Esophagus squamous epithelium (tissue), 5 donors: ENCODE data around the gene WASHC2A. TPM values are rescaled to one million over a fixed set of nuclear protein-coding genes. Genes with fewer than 3 reads are reported as not detected.
"Not testable (repeated sequence)": the region's sequence is repeated elsewhere in the genome, so short reads cannot be mapped to it uniquely, and the experiment has no call there.

Source experiments
- DNase-seq: peaks from one replicate; lab custom pipeline; 2025; lab: John Stamatoyannopoulos, UW
- H3K27ac ChIP-seq, 4 donors: fragments of 200-600 bp; sonication (generic); one replicate each; pipeline ENCODE4 v1.5.1; 2016 to 2019; ENCODE audit warnings: mild to moderate bottlenecking in 1 of 4
- H3K27me3 ChIP-seq, 4 donors: fragments of 200-600 bp; sonication (generic); 1 replicate in 3 of 4; 2 replicates in 1 of 4; pipeline versions ENCODE4 v1.5.1 to v1.6.0; 2017 to 2021; ENCODE audit warnings: antibody characterized with exemption in 1 of 4
- H3K36me3 ChIP-seq, 3 donors: fragments of 200-600 bp; sonication (generic); one replicate each; pipeline ENCODE4 v1.5.1; 2016 to 2019
- H3K4me1 ChIP-seq, 3 donors: fragments of 200-600 bp; sonication (generic); one replicate each; pipeline ENCODE4 v1.5.1; 2017 to 2019
- H3K4me3 ChIP-seq, 4 donors: fragments of 200-600 bp; sonication (generic); 1 replicate in 3 of 4; 2 replicates in 1 of 4; pipeline ENCODE4 v1.5.1; 2016 to 2019; ENCODE audit warnings: mild to moderate bottlenecking in 2 of 4, moderate library complexity in 1 of 4
- H3K9me3 ChIP-seq, 3 donors: fragments of 200-600 bp; sonication (generic); one replicate each; pipeline ENCODE4 v1.5.1; 2016 to 2019
- POLR2A ChIP-seq, 4 donors: fragments of 450-650 bp; IDR thresholded peaks; one replicate each; pipeline ENCODE4 v1.6.1; 2017; ENCODE audit warnings: antibody characterized with exemption in 4 of 4, mild to moderate bottlenecking in 4 of 4, moderate library complexity in 3 of 4
- WGBS, 2 donors: methylation state at CpG; one replicate each; pipeline ENCODE4 v1.1.5; 2018; 5-methylcytosine and 5-hydroxymethylcytosine counted together
- intact Hi-C: fragments of 100-400 bp; cut with DNase I; formaldehyde crosslinking; loops from one replicate; pipeline ENCODE4 v1.15.0; 2022
- total RNA-seq, 4 donors: library from RNA; depleted of rRNA; stranded (reverse); fragments of >200 nt; gene quantifications; one replicate each; pipeline ENCODE4 v1.1.0, GENCODE V29; 2016
- TF ChIP-seq, protein P1 (sequence below), 6 experiments: fragments of 450-650 bp in 4 of 6; fragments of 200-600 bp in 2 of 6; sonication (generic) in 2 of 6; IDR thresholded peaks; one replicate each; pipeline ENCODE4 v1.5.1; 2016 to 2019; ENCODE audit warnings: antibody characterized with exemption in 6 of 6, mild to moderate bottlenecking in 4 of 6, moderate library complexity in 4 of 6
- donor health status: DM: yes; HTN: yes; CAD: no.

The WASHC2A gene
- total RNA-seq, 4 donors from 2014 or later, result 19.7 to 30.9 (median 24.4) TPM

DNA sequence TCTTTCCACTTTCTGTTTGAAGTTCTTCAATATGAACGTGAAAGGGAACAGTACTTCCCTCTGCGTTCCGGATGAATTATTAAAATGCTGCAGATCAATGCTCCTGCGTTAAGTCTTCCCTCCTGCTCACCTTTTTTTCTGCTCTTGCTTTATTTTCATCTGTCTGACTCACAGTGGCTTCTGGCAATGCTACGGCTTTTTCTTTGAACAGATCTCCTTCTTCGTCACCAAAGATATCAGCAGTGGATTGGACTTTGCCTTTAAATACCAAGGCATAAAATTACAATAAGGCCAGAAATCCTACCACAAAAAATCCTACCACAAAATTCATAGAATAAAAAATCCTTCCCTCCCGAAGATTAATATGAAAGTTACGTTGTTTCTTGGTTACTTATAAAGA is 11.1 kb upstream of the WASHC2A start:
- H3K36me3 ChIP-seq, DNase-seq, H3K27ac ChIP-seq, H3K4me3 ChIP-seq, H3K4me1 ChIP-seq, H3K27me3 ChIP-seq, intact Hi-C loops, H3K9me3 ChIP-seq: not testable (repeated sequence)
- 63 to 64% methylated on average over 7 to 8 of the region's 8 CpGs for WGBS, 2 donors

DNA sequence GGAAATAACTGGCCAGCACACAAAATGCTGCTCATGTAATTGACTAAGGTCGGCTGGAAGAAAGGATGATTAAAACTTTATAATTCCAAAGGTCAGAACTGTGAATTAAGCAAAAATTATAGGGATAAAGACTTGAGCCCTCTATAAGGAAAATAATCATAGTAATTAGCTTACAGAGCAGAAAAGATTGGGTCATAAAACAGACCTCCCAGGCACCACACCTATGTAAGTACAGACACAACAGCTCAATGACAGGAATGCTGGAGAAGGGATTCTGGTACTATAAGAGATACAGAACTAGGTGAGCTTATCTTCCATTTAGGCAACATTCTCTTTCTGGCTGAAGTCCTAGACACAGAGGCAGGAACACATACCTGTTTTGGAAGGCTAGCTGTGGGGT is 9.0 kb upstream of the WASHC2A start:
- H3K27me3 ChIP-seq, intact Hi-C loops, H3K27ac ChIP-seq, H3K36me3 ChIP-seq, H3K4me1 ChIP-seq, DNase-seq, H3K4me3 ChIP-seq, H3K9me3 ChIP-seq: not testable (repeated sequence)
- WGBS, 2 donors, result 71 to 85% methylated on average over 1 of the region's 1 CpG

DNA sequence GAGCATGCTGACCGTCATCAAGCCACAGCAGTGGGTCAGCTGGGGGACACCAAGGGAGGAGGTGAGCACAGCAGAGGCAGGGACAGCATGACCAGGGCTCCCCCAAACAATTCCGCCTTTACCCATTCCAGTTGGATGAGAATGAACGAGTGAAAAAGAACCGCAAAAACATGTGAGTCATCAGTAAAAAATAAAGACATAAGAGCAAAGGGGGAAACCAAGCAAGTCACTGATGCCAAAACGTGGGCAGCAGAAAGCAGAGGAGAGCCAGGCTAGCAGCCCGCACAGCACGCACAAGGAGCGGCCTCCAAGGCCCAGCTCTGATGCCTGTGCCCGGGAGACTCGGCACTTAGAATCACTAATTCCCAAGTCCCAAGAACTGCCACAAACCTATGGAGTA is 7.8 kb upstream of the WASHC2A start:
- H3K36me3 ChIP-seq, H3K4me1 ChIP-seq, H3K4me3 ChIP-seq, H3K27me3 ChIP-seq, H3K27ac ChIP-seq, DNase-seq, intact Hi-C loops, H3K9me3 ChIP-seq: not testable (repeated sequence)
- WGBS, 2 donors, result 60 to 63% methylated on average over 6 to 10 of the region's 10 CpGs

GRCh38 chr10:50061548-50061947 is 6.2 kb upstream of the WASHC2A start:
- H3K27ac ChIP-seq, H3K36me3 ChIP-seq, H3K27me3 ChIP-seq, H3K4me3 ChIP-seq, H3K4me1 ChIP-seq, H3K9me3 ChIP-seq, DNase-seq, intact Hi-C loops: not testable (repeated sequence)
- 57 to 70% methylated on average over 3 to 6 of the region's 7 CpGs for WGBS, 2 donors

- no peak for TF ChIP-seq POLR2A (IDR thresholded peaks at IDR 0.05)
- TF ChIP-seq, protein P1, sequence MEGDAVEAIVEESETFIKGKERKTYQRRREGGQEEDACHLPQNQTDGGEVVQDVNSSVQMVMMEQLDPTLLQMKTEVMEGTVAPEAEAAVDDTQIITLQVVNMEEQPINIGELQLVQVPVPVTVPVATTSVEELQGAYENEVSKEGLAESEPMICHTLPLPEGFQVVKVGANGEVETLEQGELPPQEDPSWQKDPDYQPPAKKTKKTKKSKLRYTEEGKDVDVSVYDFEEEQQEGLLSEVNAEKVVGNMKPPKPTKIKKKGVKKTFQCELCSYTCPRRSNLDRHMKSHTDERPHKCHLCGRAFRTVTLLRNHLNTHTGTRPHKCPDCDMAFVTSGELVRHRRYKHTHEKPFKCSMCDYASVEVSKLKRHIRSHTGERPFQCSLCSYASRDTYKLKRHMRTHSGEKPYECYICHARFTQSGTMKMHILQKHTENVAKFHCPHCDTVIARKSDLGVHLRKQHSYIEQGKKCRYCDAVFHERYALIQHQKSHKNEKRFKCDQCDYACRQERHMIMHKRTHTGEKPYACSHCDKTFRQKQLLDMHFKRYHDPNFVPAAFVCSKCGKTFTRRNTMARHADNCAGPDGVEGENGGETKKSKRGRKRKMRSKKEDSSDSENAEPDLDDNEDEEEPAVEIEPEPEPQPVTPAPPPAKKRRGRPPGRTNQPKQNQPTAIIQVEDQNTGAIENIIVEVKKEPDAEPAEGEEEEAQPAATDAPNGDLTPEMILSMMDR (IDR thresholded peaks at IDR 0.05), result no peak
- 33 to 51% methylated on average over 8 of the region's 8 CpGs for WGBS, 2 donors
- intact Hi-C loops, result no loop called here
Measured at GRCh38 chr10:50063100-50063499, 4.7 kb upstream of the WASHC2A start.

DNA sequence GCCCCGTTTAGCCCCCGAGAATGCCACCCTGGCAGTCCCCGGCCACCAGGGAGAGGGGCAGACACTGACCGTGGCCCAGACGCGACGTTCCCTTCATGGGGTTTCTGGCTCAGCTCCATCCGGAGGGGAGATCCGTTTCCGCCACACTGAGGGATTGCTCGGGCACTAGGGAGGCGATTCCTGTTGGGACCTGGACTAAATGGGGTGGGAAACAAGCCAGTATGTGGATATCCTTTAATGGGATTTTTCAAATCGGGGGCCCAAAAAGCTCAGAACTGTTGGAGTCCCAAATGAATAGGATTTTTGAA is 552 bp downstream of the WASHC2A start:
- WGBS, 2 donors, result 33% methylated on average over 1 of the region's 13 CpGs; no CpG with 5 or more reads in 1 of the 2 donors
- intact Hi-C loops, result not testable (repeated sequence)

More at GRCh38 chr10:50063100-50063499, 4.7 kb upstream of the WASHC2A start:
- Histone ChIP-seq H3K9me3 (no peaks in the 10 kb centered on the region), H3K4me3 (no peak overlapping the region), H3K27me3 (no peaks in the 10 kb centered on the region), H3K36me3 (no peaks in the 10 kb centered on the region), H3K27ac (no peak overlapping the region), H3K4me1 (peaks cover 0 to 6% (median 3%) of the 10 kb centered on the region in 3 donors)
- no peak for DNase-seq

DNA sequence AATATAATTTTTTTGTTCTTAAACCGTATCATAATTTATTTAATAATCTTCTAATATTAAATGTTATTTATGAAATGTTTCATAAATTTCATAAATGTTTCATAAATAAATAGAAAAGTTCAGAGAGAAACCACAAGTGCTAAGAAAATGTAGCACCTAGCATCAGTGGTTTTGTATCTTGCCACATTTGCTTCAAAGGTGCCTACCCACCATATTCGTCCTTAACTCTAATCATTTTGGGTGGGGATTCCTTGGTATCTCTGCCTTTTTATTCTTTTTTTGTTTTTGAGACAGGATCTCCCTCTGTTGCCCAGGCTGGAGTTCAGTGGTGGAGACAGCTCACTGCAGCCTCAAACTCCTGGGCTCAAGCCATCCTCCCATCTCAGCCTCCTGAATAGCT is 7.4 kb downstream of the WASHC2A start:
- H3K27ac ChIP-seq, H3K4me1 ChIP-seq, DNase-seq, H3K4me3 ChIP-seq, H3K9me3 ChIP-seq, H3K27me3 ChIP-seq, intact Hi-C loops: not testable (repeated sequence)
- H3K36me3 ChIP-seq, result peaks cover 0 to 48% (median 6%) of the 10 kb centered on the region in 3 donors
- 92 to 95% methylated on average over 1 of the region's 2 CpGs for WGBS, 2 donors

More for the DNA sequence above, 552 bp downstream of the WASHC2A start:
- not testable (repeated sequence) for H3K27me3 ChIP-seq, DNase-seq, H3K9me3 ChIP-seq
- H3K4me3 ChIP-seq, result peak overlapping the region; percentile 55 to 92 (median 83)
- peak overlapping the region; percentile 75 to 91 (median 84) for H3K27ac ChIP-seq
- H3K4me1 ChIP-seq, result peaks cover 0 to 20% (median 3%) of the 10 kb centered on the region in 3 donors
- H3K36me3 ChIP-seq, result peaks cover 0 to 12% (median 0%) of the 10 kb centered on the region in 3 donors

DNA sequence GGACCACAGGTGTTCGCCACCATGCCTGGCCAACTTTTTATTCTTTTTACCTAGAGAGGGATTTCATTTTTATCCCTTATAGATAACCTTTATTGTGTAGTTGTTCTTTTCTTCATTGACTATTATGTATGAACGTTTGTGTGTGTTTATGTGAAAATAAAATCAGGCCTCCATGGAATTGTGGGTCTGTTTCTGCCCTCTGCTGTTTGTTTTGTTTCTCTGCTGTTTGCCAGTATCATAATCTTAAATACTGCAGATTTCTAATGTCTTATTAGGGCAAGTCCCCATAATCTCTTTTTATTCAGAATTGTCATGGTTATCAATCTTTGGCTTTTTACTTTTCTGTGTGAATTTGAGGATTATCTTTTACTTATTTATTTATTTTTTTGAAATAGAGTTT is 7.8 kb downstream of the WASHC2A start:
- intact Hi-C loops, H3K4me1 ChIP-seq, H3K4me3 ChIP-seq, DNase-seq, H3K9me3 ChIP-seq, H3K27ac ChIP-seq, H3K27me3 ChIP-seq: not testable (repeated sequence)
- peaks cover 0 to 50% (median 6%) of the 10 kb centered on the region in 3 donors for H3K36me3 ChIP-seq
- WGBS, 2 donors, result 7 to 100% methylated on average over 1 of the region's 2 CpGs

DNA sequence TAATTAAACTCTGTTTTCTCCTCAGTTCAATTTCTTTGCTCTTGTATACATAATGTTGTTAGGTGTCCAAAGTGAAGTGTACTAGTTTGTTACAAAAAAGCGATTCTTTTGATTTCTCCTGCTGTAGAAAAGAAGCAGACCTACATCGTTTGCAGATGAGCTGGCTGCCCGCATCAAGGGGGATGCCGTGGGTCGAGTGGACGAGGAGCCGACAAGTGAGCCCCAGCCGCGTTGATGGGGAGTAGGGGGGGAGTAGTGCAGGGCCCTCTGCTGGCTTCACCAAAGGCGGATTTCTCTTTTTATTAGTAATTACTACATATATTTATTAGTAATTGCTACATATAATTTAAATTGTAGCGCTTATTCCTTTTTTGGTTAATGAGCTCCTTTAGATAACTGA is 23.6 kb downstream of the WASHC2A start:
- H3K4me1 ChIP-seq, H3K9me3 ChIP-seq, DNase-seq, intact Hi-C loops, H3K4me3 ChIP-seq, H3K27me3 ChIP-seq, H3K27ac ChIP-seq: not testable (repeated sequence)
- peaks cover 0 to 27% (median 0%) of the 10 kb centered on the region in 3 donors for H3K36me3 ChIP-seq
- whole genome bisulfite sequencing, 2 donors, result no CpG with 5 or more reads among the region's 11 CpGs

- H3K4me3 ChIP-seq, DNase-seq, H3K4me1 ChIP-seq, H3K27ac ChIP-seq, intact Hi-C loops, H3K9me3 ChIP-seq, H3K27me3 ChIP-seq: not testable (repeated sequence)
- WGBS, 2 donors, result no CpG with 5 or more reads among the region's 8 CpGs
- H3K36me3 ChIP-seq, result peaks cover 0 to 20% (median 0%) of the 10 kb centered on the region in 3 donors
Measured at GRCh38 chr10:50092928-50093327, 25.2 kb downstream of the WASHC2A start.

DNA sequence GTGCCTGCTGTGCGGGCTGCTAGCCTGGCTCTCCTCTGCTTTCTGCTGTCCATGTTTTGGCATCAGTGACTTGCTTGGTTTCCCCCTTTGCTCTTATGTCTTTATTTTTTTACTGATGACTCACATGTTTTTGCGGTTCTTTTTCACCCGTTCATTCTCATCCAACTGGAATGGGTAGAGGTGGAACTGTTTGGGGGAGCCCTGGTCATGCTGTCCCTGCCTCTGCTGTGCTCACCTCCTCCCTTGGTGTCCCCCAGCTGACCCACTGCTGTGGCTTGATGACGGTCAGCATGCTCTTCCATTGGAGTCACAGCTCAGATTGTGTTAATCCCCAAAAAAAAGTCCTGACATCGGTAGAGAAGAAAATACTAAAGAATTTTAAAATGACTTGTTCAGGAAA is 26.9 kb downstream of the WASHC2A start:
- 100% methylated on average over 1 of the region's 5 CpGs; no CpG with 5 or more reads in 1 of the 2 donors for WGBS, 2 donors
- intact Hi-C loops, H3K27ac ChIP-seq, DNase-seq, H3K27me3 ChIP-seq, H3K4me1 ChIP-seq, H3K4me3 ChIP-seq, H3K9me3 ChIP-seq: not testable (repeated sequence)
- peaks cover 0 to 31% (median 0%) of the 10 kb centered on the region in 3 donors for H3K36me3 ChIP-seq

- H3K27me3 ChIP-seq, DNase-seq, H3K4me3 ChIP-seq, H3K9me3 ChIP-seq, H3K4me1 ChIP-seq, intact Hi-C loops, H3K27ac ChIP-seq: not testable (repeated sequence)
- peaks cover 0 to 36% (median 0%) of the 10 kb centered on the region in 3 donors for H3K36me3 ChIP-seq
- 95 to 96% methylated on average over 6 to 7 of the region's 7 CpGs for WGBS, 2 donors
Measured at GRCh38 chr10:50095402-50095801, 27.6 kb downstream of the WASHC2A start.

- H3K4me3 ChIP-seq, H3K27me3 ChIP-seq, DNase-seq, H3K4me1 ChIP-seq, H3K9me3 ChIP-seq, intact Hi-C loops, H3K27ac ChIP-seq: not testable (repeated sequence)
- peaks cover 0 to 44% (median 3%) of the 10 kb centered on the region in 3 donors for H3K36me3 ChIP-seq
- WGBS, 2 donors, result no CpG with 5 or more reads among the region's 3 CpGs
Measured at GRCh38 chr10:50096722-50097121, 29.0 kb downstream of the WASHC2A start.
